MCF 10A (cell line): Measurements from ENCODE around the gene MXD3. TPM values are rescaled to one million over a fixed set of nuclear protein-coding genes. Genes with fewer than 3 reads are reported as not detected.

Source experiments
- BruUV-seq: library from RNA; stranded (reverse); fragments of 400-500 nt; replicated peaks from 2 replicates; lab custom pipeline; 2021; lab: Mats Ljungman, UMichigan
- CTCF ChIA-PET: fragments of 300-600 bp; sonication (Branson Sonifier 250); formaldehyde crosslinking; extraction: SDS; loops from one replicate; lab custom pipeline; 2021; ENCODE audit warnings: antibody characterized with exemption, inconsistent platforms; lab: Yijun Ruan, JAX
- POLR2A ChIA-PET: fragments of 300-600, 350-650 bp; sonication (Branson Sonifier 250); formaldehyde crosslinking; extraction: SDS; loops from one replicate; lab custom pipeline; 2020; ENCODE audit warnings: antibody characterized with exemption, inconsistent platforms; lab: Yijun Ruan, JAX
- DNase-seq: peaks from one replicate; pipeline ENCODE4 v3.0.0-alpha.2; 2018; ENCODE audit not compliant: unreplicated experiment
- H3K27ac Mint-ChIP-seq: one replicate; pipeline ENCODE4 v1.8.0; 2022; ENCODE audit warnings: mild to moderate bottlenecking, low read depth, mixed read lengths; ENCODE audit not compliant: unreplicated experiment
- H3K27me3 Mint-ChIP-seq: one replicate; pipeline ENCODE4 v1.8.0; 2022; ENCODE audit warnings: mixed read lengths; ENCODE audit not compliant: insufficient read depth, unreplicated experiment
- H3K36me3 Mint-ChIP-seq: one replicate; pipeline ENCODE4 v1.8.0; 2022; ENCODE audit warnings: mild to moderate bottlenecking, moderate library complexity, mixed read lengths; ENCODE audit not compliant: insufficient read depth, unreplicated experiment
- H3K4me1 Mint-ChIP-seq: one replicate; pipeline ENCODE4 v1.8.0; 2022; ENCODE audit warnings: mixed read lengths; ENCODE audit not compliant: insufficient read depth, unreplicated experiment
- H3K4me3 Mint-ChIP-seq: one replicate; pipeline ENCODE4 v1.8.0; 2022; ENCODE audit warnings: mild to moderate bottlenecking, moderate library complexity, mixed read lengths; ENCODE audit not compliant: unreplicated experiment
- H3K9me3 Mint-ChIP-seq: one replicate; pipeline ENCODE4 v1.8.0; 2022; ENCODE audit warnings: mixed read lengths; ENCODE audit not compliant: unreplicated experiment
- intact Hi-C: fragments of 100-400 bp; cut with micrococcal nuclease; formaldehyde crosslinking; loops from 2 replicates; pipeline ENCODE4 v1.14.1; 2022
- total RNA-seq: library from RNA; stranded (reverse); gene quantifications from 2 replicates; pipeline ENCODE4 v1.2.3, GENCODE V29; 2022
- TF ChIP-seq, protein P1 (sequence below): fragments of 200-600 bp; IDR thresholded peaks from one replicate; pipeline ENCODE4 v1.8.0; 2022; ENCODE audit warnings: antibody characterized with exemption, mild to moderate bottlenecking; ENCODE audit not compliant: unreplicated experiment

Gene MXD3
- total RNA-seq, 1 experiment from 2014 or later, result 13.2 TPM

DNA sequence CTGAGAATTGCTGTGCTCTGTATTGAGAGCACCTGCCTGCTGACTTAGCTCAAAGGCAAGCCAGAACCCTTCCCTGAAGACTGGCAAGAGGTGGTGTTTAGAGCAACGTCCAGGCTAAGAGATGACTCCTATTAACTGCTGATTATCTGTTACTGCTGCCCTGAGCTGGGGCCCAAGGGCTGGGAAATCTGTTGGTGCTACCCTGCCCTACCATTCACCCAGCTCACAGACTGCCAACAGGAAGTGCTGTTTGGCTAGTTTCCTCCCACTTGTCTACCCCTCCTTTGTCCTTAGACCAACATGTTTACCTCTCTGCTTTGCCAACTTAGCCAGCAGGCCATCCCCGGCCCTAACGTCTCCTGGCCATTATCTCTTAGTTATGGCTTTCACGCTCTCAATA lies 15.1 kb downstream of the MXD3 start:
- peaks cover 84% of the 10 kb centered on the region for H3K36me3 Mint-ChIP-seq
- CTCF ChIA-PET, result no interaction called here

DNA sequence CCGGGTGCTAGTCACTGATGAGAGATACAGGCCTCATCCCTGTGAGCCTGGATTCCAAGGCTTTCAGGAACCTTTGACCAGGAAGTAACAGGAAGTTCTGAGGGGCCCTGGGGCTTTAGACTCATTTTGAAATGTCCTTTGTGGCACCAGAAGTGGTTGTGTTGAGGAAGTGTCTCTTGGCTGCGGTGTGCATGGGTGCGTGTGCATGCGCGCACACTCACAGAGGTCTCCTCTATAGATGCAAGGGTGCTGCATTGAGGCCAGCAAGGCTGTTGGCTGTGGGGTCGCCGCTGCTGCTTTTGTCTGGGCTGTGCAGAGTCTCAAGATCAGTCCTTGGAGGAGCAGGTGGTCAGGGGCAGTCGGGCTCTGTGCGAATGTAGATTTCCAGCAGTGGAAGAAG lies 15.8 kb downstream of the MXD3 start:
- TF ChIP-seq, protein P1, sequence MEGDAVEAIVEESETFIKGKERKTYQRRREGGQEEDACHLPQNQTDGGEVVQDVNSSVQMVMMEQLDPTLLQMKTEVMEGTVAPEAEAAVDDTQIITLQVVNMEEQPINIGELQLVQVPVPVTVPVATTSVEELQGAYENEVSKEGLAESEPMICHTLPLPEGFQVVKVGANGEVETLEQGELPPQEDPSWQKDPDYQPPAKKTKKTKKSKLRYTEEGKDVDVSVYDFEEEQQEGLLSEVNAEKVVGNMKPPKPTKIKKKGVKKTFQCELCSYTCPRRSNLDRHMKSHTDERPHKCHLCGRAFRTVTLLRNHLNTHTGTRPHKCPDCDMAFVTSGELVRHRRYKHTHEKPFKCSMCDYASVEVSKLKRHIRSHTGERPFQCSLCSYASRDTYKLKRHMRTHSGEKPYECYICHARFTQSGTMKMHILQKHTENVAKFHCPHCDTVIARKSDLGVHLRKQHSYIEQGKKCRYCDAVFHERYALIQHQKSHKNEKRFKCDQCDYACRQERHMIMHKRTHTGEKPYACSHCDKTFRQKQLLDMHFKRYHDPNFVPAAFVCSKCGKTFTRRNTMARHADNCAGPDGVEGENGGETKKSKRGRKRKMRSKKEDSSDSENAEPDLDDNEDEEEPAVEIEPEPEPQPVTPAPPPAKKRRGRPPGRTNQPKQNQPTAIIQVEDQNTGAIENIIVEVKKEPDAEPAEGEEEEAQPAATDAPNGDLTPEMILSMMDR, result no peak
- BruUV-seq, result no TSS peak
- Mint-ChIP-seq H3K36me3 (peaks cover 90% of the 10 kb centered on the region), H3K9me3 (no peaks in the 10 kb centered on the region), H3K4me1 (peaks cover 17% of the 10 kb centered on the region), H3K27ac (peak overlapping the region; percentile 23), H3K27me3 (no peaks in the 10 kb centered on the region), H3K4me3 (no peak overlapping the region)
- CTCF ChIA-PET, result interaction anchor here (0.6 kb wide), 1 partner anchor 185 kb away, joined by 4 read pairs; no protein-coding TSS in a partner anchor
- intact Hi-C loops, result no loop called here
- DNase-seq, result no peak
- POLR2A ChIA-PET, result interaction anchor here (0.6 kb wide), 1 partner anchor 70 kb away, joined by 4 read pairs; no protein-coding TSS in a partner anchor

More for the DNA sequence above, 15.1 kb downstream of the MXD3 start:
- intact Hi-C loops, result no loop called here
- H3K4me3 Mint-ChIP-seq, result no peak overlapping the region
- no peaks in the 10 kb centered on the region for H3K9me3 Mint-ChIP-seq
- DNase-seq, result no peak
- H3K27ac Mint-ChIP-seq, result peak overlapping the region; percentile 63
- TF ChIP-seq, protein P1, result no peak
- POLR2A ChIA-PET, result interaction anchor here (0.6 to 2.2 kb wide), 3 partner anchors 33 to 154 kb away, joined by 3 to 5 read pairs (median 5); no protein-coding TSS in a partner anchor
- no peaks in the 10 kb centered on the region for H3K27me3 Mint-ChIP-seq
- no TSS peak for BruUV-seq
- peaks cover 23% of the 10 kb centered on the region for H3K4me1 Mint-ChIP-seq

DNA sequence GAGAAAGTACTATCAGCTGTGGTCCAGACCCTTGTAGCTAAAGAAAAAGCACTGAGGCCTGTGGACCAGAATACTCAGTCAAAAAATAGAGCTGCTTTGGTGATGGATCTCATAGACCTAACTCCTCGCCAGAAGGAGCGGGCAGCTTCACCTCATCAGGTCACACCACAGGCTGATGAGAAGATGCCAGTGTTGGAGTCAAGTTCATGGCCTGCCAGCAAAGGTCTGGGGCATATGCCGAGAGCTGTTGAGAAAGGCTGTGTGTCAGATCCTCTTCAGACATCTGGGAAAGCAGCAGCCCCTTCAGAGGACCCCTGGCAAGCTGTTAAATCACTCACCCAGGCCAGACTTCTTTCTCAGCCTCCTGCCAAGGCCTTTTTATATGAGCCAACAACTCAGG lies 17.1 kb downstream of the MXD3 start:
- Mint-ChIP-seq H3K36me3 (peaks cover 97% of the 10 kb centered on the region), H3K4me3 (no peak overlapping the region), H3K27ac (no peak overlapping the region), H3K27me3 (no peaks in the 10 kb centered on the region), H3K9me3 (no peaks in the 10 kb centered on the region), H3K4me1 (peaks cover 4% of the 10 kb centered on the region)
- no TSS peak for BruUV-seq
- TF ChIP-seq, protein P1, result no peak
- POLR2A ChIA-PET, result interaction anchor here (0.6 kb wide), 1 partner anchor 129 kb away, joined by 3 read pairs; no protein-coding TSS in a partner anchor
- DNase-seq, result no peak
- CTCF ChIA-PET, result interaction anchor here (0.5 to 1.9 kb wide), 4 partner anchors 10 to 182 kb away, joined by 3 to 7 read pairs (median 5); no protein-coding TSS in a partner anchor
- intact Hi-C loops, result no loop called here

DNA sequence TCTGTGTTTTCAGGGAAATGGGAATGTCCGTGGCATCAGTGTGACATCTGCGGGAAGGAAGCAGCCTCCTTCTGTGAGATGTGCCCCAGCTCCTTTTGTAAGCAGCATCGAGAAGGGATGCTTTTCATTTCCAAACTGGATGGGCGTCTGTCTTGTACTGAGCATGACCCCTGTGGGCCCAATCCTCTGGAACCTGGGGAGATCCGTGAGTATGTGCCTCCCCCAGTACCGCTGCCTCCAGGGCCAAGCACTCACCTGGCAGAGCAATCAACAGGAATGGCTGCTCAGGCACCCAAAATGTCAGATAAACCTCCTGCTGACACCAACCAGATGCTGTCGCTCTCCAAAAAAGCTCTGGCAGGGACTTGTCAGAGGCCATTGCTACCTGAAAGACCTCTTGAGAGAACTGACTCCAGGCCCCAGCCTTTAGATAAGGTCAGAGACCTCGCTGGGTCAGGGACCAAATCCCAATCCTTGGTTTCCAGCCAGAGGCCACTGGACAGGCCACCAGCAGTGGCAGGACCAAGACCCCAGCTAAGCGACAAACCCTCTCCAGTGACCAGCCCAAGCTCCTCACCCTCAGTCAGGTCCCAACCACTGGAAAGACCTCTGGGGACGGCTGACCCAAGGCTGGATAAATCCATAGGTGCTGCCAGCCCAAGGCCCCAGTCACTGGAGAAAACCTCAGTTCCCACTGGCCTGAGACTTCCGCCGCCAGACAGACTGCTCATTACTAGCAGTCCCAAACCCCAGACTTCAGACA lies 17.7 kb downstream of the MXD3 start:
- TF ChIP-seq, protein P1, result no peak
- no peak overlapping the region for H3K4me3 Mint-ChIP-seq
- H3K4me1 Mint-ChIP-seq, result peaks cover 6% of the 10 kb centered on the region
- H3K27ac Mint-ChIP-seq, result no peak overlapping the region
- H3K9me3 Mint-ChIP-seq, result no peaks in the 10 kb centered on the region
- no peak for DNase-seq
- POLR2A ChIA-PET, result interaction anchor here (0.6 to 1.0 kb wide), 4 partner anchors 8 to 128 kb away, joined by 3 read pairs; no protein-coding TSS in a partner anchor
- intact Hi-C loops, result no loop called here
- H3K27me3 Mint-ChIP-seq, result no peaks in the 10 kb centered on the region
- peaks cover 97% of the 10 kb centered on the region for H3K36me3 Mint-ChIP-seq
- BruUV-seq, result no TSS peak
- CTCF ChIA-PET, result interaction anchor here (0.5 to 2.1 kb wide), 7 partner anchors 10 to 181 kb away, joined by 3 to 7 read pairs (median 4); no protein-coding TSS in a partner anchor
